IMR-90 (cell line): ENCODE results near the gene ADAMTS8. TPM values are rescaled to one million over a fixed set of nuclear protein-coding genes. Genes with fewer than 3 reads are reported as not detected.

Experiments
- ATAC-seq: fragments of 200-7000 bp; cut with Tn5 transposase; 2 replicates; pipeline ENCODE4 v1.9.1; 2020; ENCODE audit warnings: low read depth, mild to moderate bottlenecking, moderate library complexity
- BruUV-seq: library from RNA; stranded (reverse); fragments of 400-500 nt; replicated peaks from 2 replicates; lab custom pipeline; 2021; lab: Mats Ljungman, UMichigan
- CTCF ChIA-PET: fragments of 300-600 bp; formaldehyde crosslinking; extraction: SDS; loops from one replicate; lab custom pipeline; 2021; ENCODE audit warnings: antibody characterized with exemption; lab: Yijun Ruan, JAX
- POLR2A ChIA-PET: fragments of 300-600 bp; sonication (Branson Sonifier 250); formaldehyde crosslinking; loops from one replicate; lab custom pipeline; 2022; ENCODE audit warnings: antibody characterized with exemption; ENCODE audit not compliant: unreplicated experiment; lab: Charles Lee
- DNase-seq: peaks from one replicate; pipeline ENCODE4 v3.0.0; 2013
- H2AFZ ChIP-seq: replicated peaks from 2 replicates; pipeline ENCODE3; 2013; ENCODE audit warnings: low read length, mild to moderate bottlenecking; ENCODE audit not compliant: poor library complexity
- H2AK5ac ChIP-seq: 2 replicates; pipeline ENCODE4 v1.6.1; 2013; ENCODE audit warnings: low read depth, low read length, inconsistent platforms
- H2AK9ac ChIP-seq: replicated peaks from 2 replicates; pipeline ENCODE3; 2013; ENCODE audit warnings: mild to moderate bottlenecking, low read depth, low read length, moderate library complexity; ENCODE audit not compliant: poor library complexity
- H2BK120ac ChIP-seq: 2 replicates; pipeline ENCODE4 v1.6.1; 2013; ENCODE audit warnings: low read depth, low read length, inconsistent platforms
- H2BK15ac ChIP-seq: 3 replicates; pipeline ENCODE4 v1.6.1; 2013; ENCODE audit warnings: low read depth, low read length, inconsistent platforms
- H2BK20ac ChIP-seq: 2 replicates; pipeline ENCODE4 v1.6.1; 2013; ENCODE audit warnings: low read depth, mild to moderate bottlenecking, inconsistent platforms, low read length, moderate library complexity
- H2BK5ac ChIP-seq: 2 replicates; pipeline ENCODE4 v1.6.1; 2013; ENCODE audit warnings: mild to moderate bottlenecking, low read depth, low read length, inconsistent platforms; ENCODE audit not compliant: poor library complexity, severe bottlenecking
- H3K14ac ChIP-seq: replicated peaks from 2 replicates; pipeline ENCODE4 v1.6.1; 2013; ENCODE audit warnings: low read depth, low read length, inconsistent platforms
- H3K18ac ChIP-seq: 2 replicates; pipeline ENCODE4 v1.6.1; 2013; ENCODE audit warnings: low read depth, low read length, control low read depth
- H3K23ac ChIP-seq: 2 replicates; pipeline ENCODE4 v1.6.1; 2013; ENCODE audit warnings: low read depth, low read length, inconsistent platforms
- H3K27ac ChIP-seq: 2 replicates; pipeline ENCODE4 v1.5.1; 2013; ENCODE audit warnings: mild to moderate bottlenecking, control low read depth, low read length; ENCODE audit not compliant: insufficient read depth
- H3K27me3 ChIP-seq: 2 replicates; pipeline ENCODE4 v1.6.1; 2013; ENCODE audit warnings: low read length; ENCODE audit not compliant: control insufficient read depth, insufficient read depth
- H3K36me3 ChIP-seq: 2 replicates; pipeline ENCODE4 v1.6.1; 2013; ENCODE audit warnings: low read length, mixed read lengths; ENCODE audit not compliant: control insufficient read depth, insufficient read depth
- H3K4ac ChIP-seq: 2 replicates; pipeline ENCODE4 v1.6.1; 2013; ENCODE audit warnings: low read depth, low read length, inconsistent platforms
- H3K4me1 ChIP-seq: 2 replicates; pipeline ENCODE4 v1.6.1; 2013; ENCODE audit warnings: low read length, mixed read lengths; ENCODE audit not compliant: control insufficient read depth, insufficient read depth
- H3K4me2 ChIP-seq: 2 replicates; pipeline ENCODE4 v1.6.1; 2013; ENCODE audit warnings: low read depth, mild to moderate bottlenecking, control low read depth, low read length, moderate library complexity
- H3K4me3 ChIP-seq: 2 replicates; pipeline ENCODE4 v1.5.1; 2013; ENCODE audit warnings: low read depth, mild to moderate bottlenecking, control low read depth, low read length, moderate library complexity; ENCODE audit not compliant: insufficient read depth
- H3K56ac ChIP-seq: 2 replicates; pipeline ENCODE4 v1.6.1; 2013; ENCODE audit warnings: low read length, inconsistent platforms; ENCODE audit not compliant: insufficient read depth; ENCODE audit errors: extremely low read depth
- H3K79me1 ChIP-seq, 2 experiments: 2 replicates each; pipeline ENCODE4 v1.6.1; 2013; ENCODE audit warnings: low read length in 2 of 2, inconsistent platforms in 1 of 2, low read depth in 1 of 2
- H3K9ac ChIP-seq: 2 replicates; pipeline ENCODE4 v1.6.1; 2013; ENCODE audit warnings: low read depth, low read length, control low read depth
- H3K9me1 ChIP-seq: 2 replicates; pipeline ENCODE4 v1.6.1; 2013; ENCODE audit warnings: low read length, inconsistent platforms; ENCODE audit not compliant: insufficient read depth
- H3K9me3 ChIP-seq: 2 replicates; pipeline ENCODE4 v1.6.1; 2013; ENCODE audit warnings: low read length; ENCODE audit not compliant: control insufficient read depth, insufficient read depth
- H4K20me1 ChIP-seq: 2 replicates; pipeline ENCODE4 v1.6.1; 2013; ENCODE audit warnings: low read length, inconsistent platforms; ENCODE audit not compliant: insufficient read depth
- H4K5ac ChIP-seq: 2 replicates; pipeline ENCODE4 v1.6.1; 2013; ENCODE audit warnings: mild to moderate bottlenecking, low read depth, low read length, control low read depth
- H4K8ac ChIP-seq, 2 experiments: 2 replicates each; pipeline ENCODE4 v1.6.1; 2013; ENCODE audit warnings: low read depth in 2 of 2, low read length in 2 of 2, control low read depth in 1 of 2, inconsistent platforms in 1 of 2
- H4K91ac ChIP-seq: 2 replicates; pipeline ENCODE4 v1.6.1; 2013; ENCODE audit warnings: low read depth, low read length, inconsistent platforms; ENCODE audit not compliant: insufficient read depth
- CEBPB ChIP-seq: IDR thresholded peaks from 2 replicates; pipeline ENCODE4 v1.6.1; 2012; ENCODE audit warnings: low read depth, low read length, improper control_type of control experiment
- CHD1 ChIP-seq: IDR thresholded peaks from 2 replicates; pipeline ENCODE4 v1.6.1; 2012; ENCODE audit warnings: low read depth, low read length, improper control_type of control experiment
- ELK1 ChIP-seq: fragments of 150-350 bp; IDR thresholded peaks from 2 replicates; pipeline ENCODE4 v1.6.1; 2016; ENCODE audit warnings: low read depth, mild to moderate bottlenecking, low read length, moderate library complexity, borderline replicate concordance
- FOS ChIP-seq: fragments of 150-350 bp; IDR thresholded peaks from 2 replicates; pipeline ENCODE4 v1.6.1; 2016; ENCODE audit warnings: low read depth, low read length
- MAFK ChIP-seq: IDR thresholded peaks from 2 replicates; pipeline ENCODE4 v1.6.1; 2012; ENCODE audit warnings: low read depth, low read length, improper control_type of control experiment
- MAZ ChIP-seq: IDR thresholded peaks from 2 replicates; pipeline ENCODE4 v1.6.1; 2012; ENCODE audit warnings: low read depth, mild to moderate bottlenecking, low read length, improper control_type of control experiment, moderate library complexity, borderline replicate concordance
- MXI1 ChIP-seq: IDR thresholded peaks from 2 replicates; pipeline ENCODE4 v1.6.1; 2012; ENCODE audit warnings: low read depth, mild to moderate bottlenecking, low read length, moderate library complexity, borderline replicate concordance
- NFE2L2 ChIP-seq: fragments of 150-350 bp; IDR thresholded peaks from 2 replicates; pipeline ENCODE4 v1.6.1; 2016; ENCODE audit warnings: low read depth, mild to moderate bottlenecking, low read length
- POLR2A ChIP-seq: IDR thresholded peaks from 2 replicates; pipeline ENCODE4 v1.6.1; 2012; ENCODE audit warnings: mild to moderate bottlenecking, low read depth, low read length
- RAD21 ChIP-seq: IDR thresholded peaks from 2 replicates; pipeline ENCODE4 v1.6.1; 2012; ENCODE audit warnings: low read length, improper control_type of control experiment
- RCOR1 ChIP-seq: IDR thresholded peaks from 2 replicates; pipeline ENCODE4 v1.6.1; 2012; ENCODE audit warnings: mild to moderate bottlenecking, low read length, improper control_type of control experiment; ENCODE audit not compliant: insufficient replicate concordance
- SMC3 ChIP-seq: fragments of 150-350 bp; IDR thresholded peaks from 2 replicates; pipeline ENCODE4 v1.6.1; 2016; ENCODE audit warnings: low read depth, mild to moderate bottlenecking, antibody characterized with exemption, low read length, moderate library complexity
- USF2 ChIP-seq: fragments of 150-350 bp; IDR thresholded peaks from 2 replicates; pipeline ENCODE4 v1.6.1; 2017; ENCODE audit warnings: mild to moderate bottlenecking, antibody characterized with exemption, low read length, low read depth
- WGBS, 2 experiments: methylation state at CpG; one replicate each; pipeline versions ENCODE4 v1.1.5 to v1.1.7; 2013; ENCODE audit warnings: missing lambda C conversion rate in 2 of 2; ENCODE audit not compliant: insufficient read length in 1 of 2; ENCODE audit errors: extremely low coverage in 2 of 2; 5-methylcytosine and 5-hydroxymethylcytosine counted together
- dilution Hi-C: fragments of 300-500 bp; cut with HindIII; formaldehyde crosslinking; loops from one replicate; pipeline ENCODE4 v1.14.3; 2018; ENCODE audit warnings: low sequenced_read_pairs; ENCODE audit not compliant: unreplicated experiment
- in situ Hi-C: fragments of 300-500 bp; cut with MboI; formaldehyde crosslinking; loops from 3 replicates; pipeline ENCODE4 v1.14.3; 2019; ENCODE audit warnings: low sequenced_read_pairs, inconsistent platforms, mixed read lengths
- intact Hi-C: fragments of 100-400 bp; cut with micrococcal nuclease; formaldehyde crosslinking; loops from 2 replicates; pipeline ENCODE4 v1.10.0; 2022
- polyA plus RNA-seq, 3 experiments: library from polyadenylated mRNA; depleted of rRNA; stranded (reverse); fragments of >200 nt; gene quantifications; 2 replicates each; pipeline ENCODE4 v1.2.3, GENCODE V29; 2012; ENCODE audit warnings: low replicate concordance in 1 of 3
- total RNA-seq: library from RNA; depleted of rRNA; stranded (reverse); fragments of >200 nt; gene quantifications from 2 replicates; pipeline ENCODE4 v1.2.3, GENCODE V29; 2012

ADAMTS8 gene
- total and polyA plus RNA-seq, 2 of the 4 experiments (the other 2 are of a cell fraction): under 0.01 to 0.60 TPM

GRCh38 chr11:130462101-130462885 is 33.9 kb upstream of the ADAMTS8 start (continued):
- no peak for TF ChIP-seq MXI1

- Histone ChIP-seq H2AK9ac (no peak overlapping the region), H2AFZ (no peak overlapping the region), H3K4ac (no peak overlapping the region), H3K18ac (no peak overlapping the region), H3K27ac (no peak overlapping the region), H3K36me3 (peaks cover 79% of the 10 kb centered on the region), H3K27me3 (no peaks in the 10 kb centered on the region), H3K9me3 (no peaks in the 10 kb centered on the region), H2BK15ac (no peak overlapping the region), H3K4me3 (no peak overlapping the region), H3K9me1 (0 out of 2 replicates have a peak, but pooled peaks cover 5% of the 10 kb centered on the region), H3K56ac (no peak overlapping the region), H4K5ac (no peak overlapping the region), H2BK20ac (no peak overlapping the region), H3K14ac (no peak overlapping the region), H3K23ac (no peak overlapping the region), H2BK120ac (no peak overlapping the region), H3K79me1 (peaks cover 0 to 6% of the 10 kb centered on the region in 2 experiments; a peak in 2 of 4 replicates), H2AK5ac (no peak overlapping the region), H2BK5ac (no peak overlapping the region), H4K8ac (no peak overlapping the region), H3K9ac (no peak overlapping the region), H4K91ac (no peak overlapping the region), H3K4me1 (peaks cover 6% of the 10 kb centered on the region), H3K4me2 (no peak overlapping the region), H4K20me1 (no peaks in the 10 kb centered on the region)
- in situ Hi-C loops (no loop called here), dilution Hi-C loops (no loop called here), intact Hi-C loops (no loop called here)
- ChIA-PET POLR2A (no interaction called here), CTCF (no interaction called here)
- no TSS peak for BruUV-seq
- 88% methylated on average over 4 of the region's 7 CpGs; no CpG with 5 or more reads in 1 of the 2 experiments for WGBS, 2 experiments
- no peak for DNase-seq
- no peak for ATAC-seq
- no peak for TF ChIP-seq NFE2L2
- TF ChIP-seq RCOR1: no peak
- no peak for TF ChIP-seq ELK1
- no peak for TF ChIP-seq POLR2A
- no peak for TF ChIP-seq RAD21
- no peak for TF ChIP-seq FOS
- TF ChIP-seq USF2: no peak
- no peak for TF ChIP-seq MAZ
- TF ChIP-seq SMC3: no peak
- no peak for TF ChIP-seq CEBPB
- TF ChIP-seq MAFK: no peak
- no peak for TF ChIP-seq CHD1
- no peak for TF ChIP-seq MXI1
Observed at GRCh38 chr11:130459521-130459920, 31.1 kb upstream of the ADAMTS8 start.
